H1 (cell line): ENCODE measurements around the gene OLIG2. TPM values are rescaled to one million over a fixed set of nuclear protein-coding genes. Genes with fewer than 3 reads are reported as not detected.

Source experiments
- CTCF ChIA-PET: fragments of 300-600 bp; sonication (Branson Sonifier 250); formaldehyde crosslinking; loops from one replicate; lab custom pipeline; 2021; ENCODE audit not compliant: partially characterized antibody; lab: Charles Lee
- POLR2A ChIA-PET: fragments of 300-600 bp; sonication (Branson Sonifier 250); formaldehyde crosslinking; loops from one replicate; lab custom pipeline; 2021; ENCODE audit warnings: inconsistent platforms; ENCODE audit not compliant: partially characterized antibody; lab: Charles Lee
- DNase-seq, 2 experiments: peaks; one replicate each; pipeline versions ENCODE4 v3.0.0 to v3.0.0-alpha.2; 2010 to 2022; ENCODE audit warnings: low spot score in 2 of 2, low read depth in 1 of 2, mixed read lengths in 1 of 2
- FAIRE-seq: peaks from 2 replicates; lab custom pipeline; 2011; peaks lifted over from hg19 to GRCh38; lab: Jason Lieb, UNC
- H2AFZ ChIP-seq: 2 replicates; pipeline ENCODE4 v1.8.1; 2012; ENCODE audit warnings: low read length, inconsistent platforms
- H2AK5ac ChIP-seq: 2 replicates; pipeline ENCODE4 v1.6.1; 2013; ENCODE audit warnings: low read depth, low read length
- H2BK120ac ChIP-seq: replicated peaks from 2 replicates; pipeline ENCODE3; 2013; ENCODE audit warnings: low read depth, low read length, inconsistent platforms
- H2BK12ac ChIP-seq: 2 replicates; pipeline ENCODE4 v1.6.1; 2013; ENCODE audit warnings: low read depth, low read length
- H2BK15ac ChIP-seq: 2 replicates; pipeline ENCODE4 v1.6.1; 2013; ENCODE audit warnings: low read length
- H2BK20ac ChIP-seq: 2 replicates; pipeline ENCODE4 v1.6.1; 2013; ENCODE audit warnings: low read length
- H2BK5ac ChIP-seq: 2 replicates; pipeline ENCODE4 v1.6.1; 2013; ENCODE audit warnings: low read depth, low read length
- H3K14ac ChIP-seq: 2 replicates; pipeline ENCODE4 v1.6.1; 2013; ENCODE audit warnings: inconsistent platforms; ENCODE audit not compliant: insufficient read length
- H3K18ac ChIP-seq: 2 replicates; pipeline ENCODE4 v1.6.1; 2013; ENCODE audit warnings: low read length; ENCODE audit errors: extremely low read depth
- H3K23ac ChIP-seq: 2 replicates; pipeline ENCODE4 v1.6.1; 2013; ENCODE audit warnings: inconsistent platforms; ENCODE audit not compliant: insufficient read length
- H3K23me2 ChIP-seq: 2 replicates; pipeline ENCODE4 v1.6.1; 2013; ENCODE audit warnings: low read depth, low read length
- H3K27ac ChIP-seq: 2 replicates; pipeline ENCODE4 v1.6.1; 2011; ENCODE audit warnings: low read depth, low read length, inconsistent platforms
- H3K27me3 ChIP-seq, 4 experiments: replicated peaks in 1 of 4; 1 replicate in 1 of 4; 2 replicates in 3 of 4; pipeline versions ENCODE4 v1.6.1 to v1.8.1; 2011 to 2013; ENCODE audit warnings: low read length in 3 of 4, mild to moderate bottlenecking in 3 of 4, inconsistent platforms in 2 of 4, mixed read lengths in 2 of 4, moderate library complexity in 1 of 4; ENCODE audit not compliant: control insufficient read depth in 3 of 4, insufficient read depth in 3 of 4; ENCODE audit errors: extremely low read depth in 1 of 4
- H3K36me3 ChIP-seq, 4 experiments: 2 replicates each; pipeline versions ENCODE4 v1.6.1 to v1.8.1; 2011 to 2013; ENCODE audit warnings: mild to moderate bottlenecking in 4 of 4, low read length in 3 of 4, moderate library complexity in 2 of 4, control low read depth in 1 of 4, inconsistent platforms in 1 of 4; ENCODE audit not compliant: insufficient read depth in 4 of 4, control insufficient read depth in 2 of 4
- H3K4ac ChIP-seq: replicated peaks from 2 replicates; pipeline ENCODE3; 2013; ENCODE audit warnings: low read length, low read depth, mixed read lengths, inconsistent platforms; ENCODE audit not compliant: insufficient read length
- H3K4me1 ChIP-seq, 4 experiments: replicated peaks in 1 of 4; 1 replicate in 1 of 4; 2 replicates in 3 of 4; pipeline versions ENCODE4 v1.6.1 to v1.8.1; 2011 to 2013; ENCODE audit warnings: low read length in 3 of 4, inconsistent platforms in 2 of 4, mixed read lengths in 1 of 4; ENCODE audit not compliant: insufficient read depth in 4 of 4, control insufficient read depth in 3 of 4
- H3K4me2 ChIP-seq, 2 experiments: 2 replicates each; pipeline versions ENCODE4 v1.6.1 to v1.8.1; 2011 to 2013; ENCODE audit warnings: low read depth in 2 of 2, low read length in 2 of 2, control low read depth in 1 of 2, inconsistent platforms in 1 of 2, mild to moderate bottlenecking in 1 of 2; ENCODE audit not compliant: insufficient read depth in 1 of 2
- H3K4me3 ChIP-seq, 4 experiments: fragments of 200-600, 300-600 bp in 1 of 4; sonication (generic), shearing (Covaris generic), sonication (Bioruptor Twin) in 1 of 4; 2 replicates each; pipeline versions ENCODE4 v1.5.1 to v1.8.1; 2011 to 2016; ENCODE audit warnings: low read length in 4 of 4, low read depth in 3 of 4, control low read depth in 2 of 4, inconsistent platforms in 2 of 4, mild to moderate bottlenecking in 2 of 4, mixed read lengths in 1 of 4, moderate library complexity in 1 of 4; ENCODE audit not compliant: insufficient read depth in 2 of 4; ENCODE audit errors: extremely low read depth in 1 of 4
- H3K56ac ChIP-seq: replicated peaks from 2 replicates; pipeline ENCODE3; 2013; ENCODE audit warnings: low read depth, mild to moderate bottlenecking, mixed read lengths, low read length, inconsistent platforms; ENCODE audit not compliant: insufficient read length
- H3K79me1 ChIP-seq: 2 replicates; pipeline ENCODE4 v1.6.1; 2013; ENCODE audit warnings: low read depth, low read length, control low read depth
- H3K79me2 ChIP-seq, 2 experiments: 2 replicates each; pipeline versions ENCODE4 v1.6.1 to v1.8.1; 2012 to 2013; ENCODE audit warnings: low read length in 2 of 2, mild to moderate bottlenecking in 2 of 2, inconsistent platforms in 1 of 2; ENCODE audit not compliant: insufficient read depth in 2 of 2, control insufficient read depth in 1 of 2
- H3K9ac ChIP-seq, 4 experiments: replicated peaks in 1 of 4; 1 replicate in 1 of 4; 2 replicates in 3 of 4; pipeline versions ENCODE4 v1.6.1 to v1.8.1; 2011 to 2013; ENCODE audit warnings: low read depth in 3 of 4, low read length in 3 of 4, control low read depth in 2 of 4, mild to moderate bottlenecking in 2 of 4, moderate library complexity in 2 of 4, inconsistent platforms in 1 of 4; ENCODE audit errors: extremely low read depth in 1 of 4
- H3K9me3 ChIP-seq, 2 experiments: 2 replicates each; pipeline versions ENCODE4 v1.6.1 to v1.8.1; 2012 to 2013; ENCODE audit warnings: mild to moderate bottlenecking in 2 of 2, moderate library complexity in 2 of 2, control low read depth in 1 of 2, inconsistent platforms in 1 of 2, low read depth in 1 of 2, low read length in 1 of 2, mixed read lengths in 1 of 2; ENCODE audit not compliant: insufficient read depth in 2 of 2
- H4K20me1 ChIP-seq, 2 experiments: replicated peaks in 1 of 2; 2 replicates each; pipeline versions ENCODE3 to v1.8.1; 2011 to 2013; ENCODE audit warnings: inconsistent platforms in 2 of 2, low read length in 2 of 2, mild to moderate bottlenecking in 1 of 2; ENCODE audit not compliant: insufficient read depth in 2 of 2, control insufficient read depth in 1 of 2
- H4K5ac ChIP-seq: 2 replicates; pipeline ENCODE4 v1.6.1; 2013; ENCODE audit warnings: low read length, low read depth, mixed read lengths, inconsistent platforms; ENCODE audit not compliant: insufficient read length
- H4K8ac ChIP-seq: 2 replicates; pipeline ENCODE4 v1.8.0; 2013; ENCODE audit warnings: mild to moderate bottlenecking, moderate library complexity, low read length, inconsistent platforms; ENCODE audit not compliant: insufficient read depth; ENCODE audit errors: extremely low read depth
- H4K91ac ChIP-seq: replicated peaks from 2 replicates; pipeline ENCODE3; 2013; ENCODE audit warnings: low read length, mixed read lengths, inconsistent platforms; ENCODE audit not compliant: insufficient read length
- ATF3 ChIP-seq: IDR thresholded peaks from 2 replicates; pipeline ENCODE4 v1.6.1; 2011; ENCODE audit warnings: low read depth, mild to moderate bottlenecking, low read length; ENCODE audit not compliant: insufficient read depth
- CREB1 ChIP-seq: IDR thresholded peaks from 2 replicates; pipeline ENCODE4 v1.6.1; 2012; ENCODE audit warnings: inconsistent platforms
- E2F6 ChIP-seq: IDR thresholded peaks from 2 replicates; pipeline ENCODE4 v1.6.1; 2012; ENCODE audit warnings: inconsistent platforms
- EGR1 ChIP-seq: IDR thresholded peaks from 2 replicates; pipeline ENCODE4 v1.6.1; 2011; ENCODE audit warnings: low read depth, low read length, borderline replicate concordance
- HDAC2 ChIP-seq, 2 experiments: fragments of 300-600 bp in 1 of 2; sonication (generic) in 1 of 2; IDR thresholded peaks; 2 replicates each; pipeline ENCODE4 v1.6.1; 2011 to 2012; ENCODE audit warnings: low read depth in 2 of 2, low read length in 2 of 2, mild to moderate bottlenecking in 2 of 2, moderate library complexity in 2 of 2, borderline replicate concordance in 1 of 2, inconsistent platforms in 1 of 2
- MAFK ChIP-seq: IDR thresholded peaks from 2 replicates; pipeline ENCODE4 v1.6.1; 2012; ENCODE audit warnings: low read depth, mild to moderate bottlenecking, improper control_type of control experiment, low read length
- POLR2A ChIP-seq, 2 experiments: IDR thresholded peaks; 1 replicate in 1 of 2; 2 replicates in 1 of 2; pipeline ENCODE4 v1.6.1; 2011; ENCODE audit warnings: low read depth in 2 of 2, low read length in 2 of 2, mild to moderate bottlenecking in 2 of 2; ENCODE audit errors: control extremely low read depth in 1 of 2
- RFX5 ChIP-seq: IDR thresholded peaks from 2 replicates; pipeline ENCODE4 v1.6.1; 2011; ENCODE audit warnings: low read depth, low read length, improper control_type of control experiment, borderline replicate concordance
- SIN3A ChIP-seq, 2 experiments: IDR thresholded peaks in 1 of 2; conservative IDR thresholded peaks in 1 of 2; 2 replicates each; pipeline ENCODE4 v1.6.1; 2011 to 2012; ENCODE audit warnings: low read length in 2 of 2, improper control_type of control experiment in 1 of 2, low read depth in 1 of 2, mild to moderate bottlenecking in 1 of 2
- SUZ12 ChIP-seq: fragments of 200-600 bp; sonication (generic); IDR thresholded peaks from 2 replicates; pipeline ENCODE4 v1.6.1; 2012; ENCODE audit warnings: mild to moderate bottlenecking, inconsistent platforms, low read length, moderate library complexity, mixed read lengths
- TAF1 ChIP-seq: IDR thresholded peaks from 2 replicates; pipeline ENCODE4 v1.6.1; 2011; ENCODE audit warnings: mild to moderate bottlenecking, low read depth, low read length
- USF2 ChIP-seq: IDR thresholded peaks from 2 replicates; pipeline ENCODE4 v1.6.1; 2011; ENCODE audit warnings: low read length, improper control_type of control experiment
- WGBS, 2 experiments: shearing (Covaris generic) in 1 of 2; methylation state at CpG; one replicate each; pipeline versions ENCODE4 v1.1.6 to v1.1.7; 2013 to 2015; ENCODE audit warnings: low lambda C conversion rate in 2 of 2, mixed read lengths in 2 of 2, inconsistent platforms in 1 of 2, low coverage in 1 of 2, missing lambda C conversion rate in 1 of 2; ENCODE audit not compliant: insufficient replicate concordance in 2 of 2, insufficient coverage in 1 of 2, insufficient read length in 1 of 2; ENCODE audit errors: extremely low coverage in 1 of 2, missing lambda C conversion rate in 1 of 2; 5-methylcytosine and 5-hydroxymethylcytosine counted together
- polyA plus RNA-seq, 7 experiments: library from polyadenylated mRNA; depleted of rRNA in 3 of 7; stranded (reverse) in 5 of 7; unstranded in 2 of 7; fragments of >200 nt in 5 of 7; fragments of 200-250 nt in 2 of 7; gene quantifications; 1 replicate in 5 of 7; 2 replicates in 1 of 7; 4 replicates in 1 of 7; pipeline versions ENCODE4 v1.2.1 to v1.2.3, GENCODE V29; 2011 to 2013; ENCODE audit warnings: missing spikeins in 2 of 7, mixed read lengths in 2 of 7
- total RNA-seq: library from RNA; stranded (reverse); fragmentation: NEBNext Ultra II Directional; extraction: Animal tissue kit (Norgen Biotek cat#: 25700); gene quantifications from 2 replicates; pipeline ENCODE4 v1.2.1, GENCODE V29; 2021

OLIG2 gene
- total and polyA plus RNA-seq, 2 of the 8 experiments (the other 6 are each of a cell fraction or from before 2014, with no cell fraction given), result 0.79 TPM; not detected in 1

GRCh38 chr21:33055991-33056390 lies 30.3 kb downstream of the OLIG2 start:
- Histone ChIP-seq H4K20me1 (no peaks in the 10 kb centered on the region), H3K4ac (no peak overlapping the region), H2BK12ac (no peak overlapping the region), H2AFZ (no peak overlapping the region), H4K8ac (no peak overlapping the region), H3K79me2 (no peaks in the 10 kb centered on the region), H3K4me1 (no peaks in the 10 kb centered on the region), H2AK5ac (no peak overlapping the region), H3K27me3 (peaks cover 0 to 4% (median 1%) of the 10 kb centered on the region in 4 experiments; a peak in 3 of 7 replicates), H3K56ac (no peak overlapping the region), H3K4me2 (no peak overlapping the region), H3K23me2 (no peaks in the 10 kb centered on the region), H3K4me3 (no peak overlapping the region), H2BK15ac (no peak overlapping the region), H2BK120ac (no peak overlapping the region), H3K27ac (no peak overlapping the region), H4K91ac (no peak overlapping the region), H3K36me3 (no peaks in the 10 kb centered on the region), H2BK5ac (no peak overlapping the region), H3K79me1 (no peaks in the 10 kb centered on the region), H3K9me3 (no peaks in the 10 kb centered on the region), H3K18ac (no peak overlapping the region), H3K14ac (no peak overlapping the region), H2BK20ac (no peak overlapping the region), H4K5ac (no peak overlapping the region), H3K23ac (no peak overlapping the region), H3K9ac (no peak overlapping the region)
- 86% methylated on average over 5 of the region's 5 CpGs; no CpG with 5 or more reads in 1 of the 2 experiments for WGBS, 2 experiments
- ChIA-PET CTCF (interaction anchor here (1.1 to 1.2 kb wide), 2 partner anchors 66 to 100 kb away, joined by 3 read pairs; no protein-coding TSS in a partner anchor), POLR2A (no interaction called here)
- FAIRE-seq (no peak), DNase-seq (no peak)
- no peak for TF ChIP-seq RFX5
- no peak for TF ChIP-seq SUZ12
- TF ChIP-seq E2F6, result no peak
- no peak for TF ChIP-seq SIN3A (conservative IDR thresholded peaks at IDR 0.05 in 1 of 2, IDR thresholded peaks at IDR 0.05 in 1 of 2; ENCODE audit: low read depth in 1 of 2, low read length in 2 of 2)
- TF ChIP-seq HDAC2 (IDR thresholded peaks at IDR 0.05; ENCODE audit: borderline replicate concordance in 1 of 2, low read depth in 2 of 2, low read length in 2 of 2), result no peak
- TF ChIP-seq EGR1, result no peak
- TF ChIP-seq CREB1, result no peak
- no peak for TF ChIP-seq TAF1
- no peak for TF ChIP-seq USF2
- TF ChIP-seq MAFK, result no peak
- no peak for TF ChIP-seq POLR2A (IDR thresholded peaks at IDR 0.05; ENCODE audit: control extremely low read depth in 1 of 2, low read depth in 2 of 2, low read length in 2 of 2)
- no peak for TF ChIP-seq ATF3
